ENCODE measurements around the gene DLG1.

The DLG1 gene

GRCh38 chr3:197165890-197166289 is 132.5 kb downstream of the DLG1 start:
- no peak for DNase-seq

- DNase-seq: no peak
These were observed 143.4 kb downstream of the DLG1 start for GRCh38 chr3:197155046-197155445.

DNA sequence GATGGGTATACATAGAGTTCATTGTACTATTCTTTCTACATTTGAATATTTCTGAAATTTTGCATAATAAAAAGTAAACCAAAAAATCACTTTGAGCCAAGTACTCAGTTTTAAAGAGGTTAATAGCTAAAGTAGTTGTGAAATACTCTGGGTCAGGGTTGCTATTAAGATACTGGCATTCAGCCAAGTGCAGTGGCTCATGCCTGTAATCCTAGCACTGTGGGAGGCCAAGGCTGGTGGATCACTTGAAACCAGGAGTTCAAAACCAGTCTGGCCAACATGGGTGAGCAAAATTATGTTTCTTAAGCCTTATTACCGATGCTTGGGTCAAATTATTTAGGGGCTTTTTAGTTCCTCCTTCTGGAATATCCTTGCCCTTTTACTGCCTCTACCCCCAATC is 146.8 kb downstream of the DLG1 start:
- DNase-seq: peak; percentile 29

DNA sequence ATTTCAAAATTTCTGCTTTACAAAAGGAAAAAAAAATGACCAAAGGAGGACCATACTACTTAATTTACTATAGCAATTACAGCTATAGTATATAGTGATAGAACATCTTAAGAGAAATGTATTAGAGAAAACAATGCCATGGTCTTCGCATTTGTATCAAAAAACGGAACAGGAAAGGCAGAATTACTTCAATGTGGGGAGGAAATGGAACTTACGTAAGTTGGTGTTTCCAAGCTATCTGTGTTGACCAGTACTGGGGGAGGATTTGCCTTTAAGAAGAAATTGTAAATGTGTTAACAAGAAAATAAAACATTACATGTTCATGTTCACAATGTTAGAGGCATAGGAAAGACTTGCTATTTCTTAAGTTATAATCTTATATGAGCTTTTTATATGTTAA is 148.9 kb downstream of the DLG1 start:
- DNase-seq: no peak

DNA sequence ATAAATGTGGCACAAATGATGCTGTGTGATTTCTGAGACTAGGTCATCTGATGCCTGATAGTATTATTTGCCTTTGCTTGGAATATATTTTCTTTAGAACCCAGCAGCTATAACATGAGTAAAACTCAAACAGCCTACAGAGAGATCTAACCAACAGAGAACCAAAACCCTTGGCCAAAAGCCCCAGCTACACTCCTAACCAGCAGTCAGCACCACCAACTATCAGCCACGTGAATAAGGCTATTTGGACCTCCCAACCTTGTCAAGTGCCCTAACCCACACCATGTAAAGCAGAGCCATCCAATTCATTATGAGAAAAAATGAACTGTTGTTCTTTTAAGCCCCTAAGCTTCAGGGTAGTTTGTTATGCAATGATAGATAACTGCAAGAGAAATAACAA is 154.2 kb downstream of the DLG1 start:
- no peak for DNase-seq

GRCh38 chr3:197139586-197139985 is 158.8 kb downstream of the DLG1 start:
- DNase-seq: no peak

- DNase-seq: no peak
These were observed 160.7 kb downstream of the DLG1 start for GRCh38 chr3:197137751-197138150.

- DNase-seq: no peak
These were observed 161.7 kb downstream of the DLG1 start for GRCh38 chr3:197136744-197137143.

GRCh38 chr3:197135212-197135611 is 163.2 kb downstream of the DLG1 start:
- DNase-seq: no peak

- no peak for DNase-seq
These were observed 165.4 kb downstream of the DLG1 start for GRCh38 chr3:197132916-197133530.

DNA sequence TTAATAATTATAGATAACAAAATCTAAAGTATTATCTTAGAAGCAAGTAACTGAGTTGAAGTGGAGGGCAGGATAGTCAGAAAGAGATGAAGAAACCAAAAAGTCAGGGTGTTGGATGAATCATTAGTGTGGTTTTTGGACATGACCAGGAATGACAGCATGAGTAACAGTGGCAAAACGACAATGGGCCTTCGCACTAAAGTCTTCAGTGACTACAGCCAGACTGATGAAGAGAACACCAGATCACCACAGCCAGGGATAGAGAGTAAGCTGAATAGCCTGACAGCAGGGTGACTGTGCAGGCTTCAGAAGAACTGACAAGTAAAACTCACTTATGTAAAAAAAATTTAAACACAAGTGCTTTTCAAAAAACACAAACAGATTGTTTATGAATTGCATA is 172.8 kb downstream of the DLG1 start:
- DNase-seq: no peak

GRCh38 chr3:197124713-197125112 is 173.7 kb downstream of the DLG1 start:
- DNase-seq: no peak

DNA sequence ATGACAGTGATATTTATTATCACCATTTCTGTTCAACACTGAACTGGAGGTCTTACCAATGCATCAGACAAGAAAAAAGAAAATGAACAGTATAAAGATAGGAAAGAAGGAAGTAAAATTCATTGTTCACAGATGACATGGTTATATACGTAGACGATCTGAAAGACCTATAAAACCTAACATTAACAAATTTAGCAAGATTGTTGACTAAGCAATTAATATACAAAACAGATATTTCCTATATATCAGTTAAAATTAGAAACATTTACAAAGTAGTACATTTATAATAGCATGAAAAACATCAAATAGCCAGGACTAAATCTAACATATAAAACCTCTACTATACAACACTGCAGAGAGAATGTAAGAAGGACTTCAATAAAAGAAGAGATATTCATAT is 176.0 kb downstream of the DLG1 start:
- no peak for DNase-seq

DNA sequence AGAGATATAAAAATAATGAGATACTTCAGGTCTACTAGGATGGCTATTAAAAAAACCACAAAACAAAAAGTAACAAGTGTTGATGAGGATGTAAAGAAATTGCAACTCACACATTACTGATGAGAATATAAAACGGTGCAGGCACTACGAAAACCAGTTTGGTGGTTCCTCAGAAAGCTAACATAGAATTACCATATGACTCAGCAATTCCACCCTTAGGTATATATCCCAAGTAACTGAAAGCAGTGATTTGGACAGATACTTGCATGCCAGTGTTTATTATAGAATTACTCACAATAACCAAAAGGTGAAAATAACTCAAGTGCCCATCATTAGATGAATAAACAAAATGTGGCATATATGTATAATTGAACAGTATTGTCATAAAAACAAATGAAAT is 181.3 kb downstream of the DLG1 start:
- no peak for DNase-seq

DNA sequence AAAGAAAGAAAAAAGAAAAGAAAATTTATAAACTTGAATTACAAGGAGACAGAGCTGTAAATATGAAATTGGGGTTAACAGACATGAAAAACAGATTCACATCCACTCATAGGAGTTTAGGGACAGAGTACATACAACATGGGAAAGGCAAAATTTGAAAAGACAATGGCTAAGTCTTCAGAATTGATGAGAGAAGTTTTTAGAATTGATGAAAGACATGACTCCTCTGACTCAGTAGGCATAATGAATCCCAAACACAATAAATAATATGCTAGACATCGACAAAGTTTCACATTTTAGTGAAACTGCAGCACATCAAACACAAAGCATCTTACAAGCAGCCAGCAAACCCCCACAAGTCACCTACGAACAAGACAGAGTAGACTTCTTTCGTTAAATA is 184.4 kb downstream of the DLG1 start:
- DNase-seq: no peak

GRCh38 chr3:197111685-197112084 is 186.7 kb downstream of the DLG1 start:
- no peak for DNase-seq

GRCh38 chr3:197105786-197106185 is 192.6 kb downstream of the DLG1 start:
- no peak for DNase-seq

DNA sequence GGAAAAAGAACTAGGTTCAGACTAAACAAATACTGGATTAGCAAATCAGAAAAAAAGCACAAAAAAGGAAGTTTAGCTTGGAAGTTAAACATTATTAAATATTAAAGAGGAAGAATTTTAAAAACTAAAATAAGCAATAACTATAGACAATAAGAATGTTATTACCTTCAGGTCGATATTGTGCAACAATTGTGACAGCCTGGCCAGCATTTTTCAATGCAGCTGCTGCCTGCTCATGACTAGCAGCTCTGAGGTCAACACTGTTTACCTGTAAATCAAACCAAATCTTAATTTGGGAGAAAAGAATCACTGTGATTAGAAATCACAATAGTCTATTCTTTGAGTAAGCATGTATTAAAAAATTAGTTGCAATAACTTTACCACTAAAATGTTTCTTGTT is 193.7 kb downstream of the DLG1 start:
- DNase-seq: no peak

- DNase-seq: no peak
These were observed 194.6 kb downstream of the DLG1 start for GRCh38 chr3:197103766-197104165.

DNA sequence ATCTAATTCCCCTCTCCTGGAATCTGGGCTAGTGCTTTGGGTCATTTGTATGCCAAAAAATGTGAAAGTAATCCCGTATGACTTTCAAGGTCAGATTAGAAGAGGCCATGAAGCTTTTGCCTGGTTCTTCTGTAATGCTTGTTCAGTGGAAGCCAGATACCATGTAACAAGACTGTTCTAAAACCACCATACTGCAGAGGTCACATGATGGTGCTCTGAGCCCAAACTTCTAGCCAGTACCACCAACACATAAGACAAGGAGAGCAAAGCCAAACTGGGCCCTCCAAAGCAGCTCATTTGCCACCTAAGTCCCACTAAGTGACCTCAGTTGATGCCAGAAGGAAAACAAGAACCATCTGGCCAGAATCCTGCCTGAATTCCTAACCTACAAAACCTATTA is 204.5 kb downstream of the DLG1 start:
- no peak for DNase-seq

GRCh38 chr3:197088370-197088769 is 210.0 kb downstream of the DLG1 start:
- no peak for DNase-seq

GRCh38 chr3:197085137-197085536 is 213.3 kb downstream of the DLG1 start:
- no peak for DNase-seq

GRCh38 chr3:197083486-197083885 is 214.9 kb downstream of the DLG1 start:
- no peak for DNase-seq

GRCh38 chr3:197082871-197083270 is 215.5 kb downstream of the DLG1 start:
- DNase-seq: no peak

DNA sequence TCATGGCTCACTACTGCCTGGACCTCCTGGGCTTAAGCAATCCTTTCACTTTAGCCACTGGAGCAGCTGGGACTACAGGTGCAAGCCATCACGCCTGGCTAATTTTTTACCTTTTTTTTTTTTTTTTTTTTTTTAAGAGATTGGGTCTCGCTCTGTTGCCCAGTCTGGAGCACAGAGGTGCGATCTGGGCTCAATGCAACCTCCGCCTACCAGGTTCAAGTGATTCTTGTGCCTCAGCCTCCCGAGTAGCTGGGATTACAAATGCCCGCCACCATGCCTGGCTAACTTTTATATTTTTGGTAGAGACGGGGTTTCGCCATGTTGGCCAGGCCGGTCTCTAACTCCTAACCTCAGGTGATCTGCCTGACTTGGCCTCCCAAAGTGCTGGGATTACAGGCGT is 218.1 kb downstream of the DLG1 start:
- DNase-seq: no peak

GRCh38 chr3:197076415-197076814 is 222.0 kb downstream of the DLG1 start:
- DNase-seq: no peak
